Activated CD4-positive, alpha-beta T cell treated with anti-CD3 and anti-CD28 coated beads, Interleukin-2, Interleukin-6, amounts not matched to agents 100 ng/mL and 50 ng/mL, durations not matched to agents 16 hours and 8 hours (primary cell): ENCODE measurements around the gene SF3B2.
"Not testable (repeated sequence)": the region's sequence is repeated elsewhere in the genome, so short reads cannot be mapped to it uniquely, and the experiment has no call there.

Source experiments
- DNase-seq: peaks from one replicate; pipeline ENCODE4 v3.0.0-alpha.2; 2020

SF3B2 gene

DNA sequence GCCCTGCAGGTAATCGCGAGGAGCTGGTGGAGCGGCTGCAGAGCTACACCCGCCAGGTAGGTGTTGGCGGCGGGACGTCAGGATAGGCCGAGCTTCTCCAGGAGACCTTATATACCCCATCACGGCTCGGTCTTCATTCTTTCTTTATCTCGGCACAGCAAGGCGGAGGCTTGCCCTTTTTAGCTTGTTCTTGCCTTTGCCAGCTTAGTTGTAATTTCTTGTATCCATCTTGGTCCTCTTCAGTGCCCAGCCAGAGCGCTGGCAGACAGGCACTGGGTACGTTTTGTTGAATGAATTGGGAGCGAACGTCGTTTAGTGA, 459 bp downstream of the SF3B2 start:
- no peak for DNase-seq

GRCh38 chr11:66055021-66055420, 2.9 kb downstream of the SF3B2 start:
- DNase-seq = no peak

- DNase-seq = no peak
Observed at GRCh38 chr11:66056501-66056900, 4.3 kb downstream of the SF3B2 start.

GRCh38 chr11:66059966-66060680, 8.0 kb downstream of the SF3B2 start:
- no peak for DNase-seq

DNA sequence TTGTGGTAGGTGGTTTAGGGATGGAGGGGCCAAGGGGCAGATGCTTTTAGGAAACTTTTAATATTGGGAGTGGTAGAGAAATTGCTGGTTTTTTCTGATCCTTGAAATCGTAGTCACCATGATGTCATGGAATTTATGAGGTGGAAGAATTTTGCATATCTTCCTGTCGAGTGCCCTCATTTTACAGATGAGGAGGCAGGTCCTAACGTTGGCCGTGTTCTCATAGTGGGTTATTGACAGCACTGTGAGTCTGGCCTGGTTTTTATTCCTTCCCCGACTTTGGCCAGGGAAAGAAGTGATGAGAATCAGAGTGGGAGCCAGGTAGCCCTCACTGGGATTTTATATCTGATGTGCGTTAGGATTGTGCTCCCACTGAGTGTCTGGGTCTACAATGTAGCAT, 9.1 kb downstream of the SF3B2 start:
- DNase-seq = no peak

- no peak for DNase-seq
Observed at GRCh38 chr11:66062408-66062807, 10.2 kb downstream of the SF3B2 start.

DNA sequence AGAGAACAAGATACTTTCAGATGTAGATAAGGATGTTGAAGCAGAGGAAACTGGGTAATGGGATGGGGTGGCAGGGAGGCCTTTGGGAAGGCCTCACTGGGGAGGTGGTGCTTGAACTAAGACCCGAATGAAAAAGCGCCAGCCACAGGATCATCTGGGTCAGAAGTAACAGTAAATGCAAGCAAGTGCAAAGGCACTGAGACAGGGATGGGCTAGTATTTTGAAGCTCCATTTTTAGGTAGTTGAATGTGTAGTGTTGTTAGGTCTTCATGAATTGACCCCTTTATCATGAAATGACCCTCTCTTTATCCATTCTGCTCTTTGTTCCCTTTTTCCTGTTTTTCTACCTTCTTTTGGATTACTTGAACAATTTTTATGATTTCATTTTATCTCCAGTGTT, 11.7 kb downstream of the SF3B2 start:
- DNase-seq = no peak

DNA sequence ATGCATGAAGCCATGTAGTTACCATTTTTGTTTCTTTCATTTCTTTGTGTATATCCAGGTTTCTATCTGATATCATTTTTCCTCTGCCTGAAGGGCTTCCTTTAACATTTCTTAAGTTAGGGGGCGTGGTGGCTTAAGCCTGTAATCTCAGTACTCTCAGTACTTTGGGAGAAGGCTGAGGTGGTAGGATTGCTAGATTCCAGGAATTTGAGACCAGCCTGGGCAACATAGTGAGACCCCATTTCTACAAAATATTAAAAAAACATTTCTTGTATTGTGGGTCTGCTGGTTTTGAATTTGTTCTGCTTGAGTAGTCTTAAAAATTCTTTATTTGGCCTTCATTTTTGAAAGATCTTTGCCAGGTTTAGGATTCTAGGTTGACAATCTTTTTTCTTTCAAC, 12.4 kb downstream of the SF3B2 start:
- no peak for DNase-seq

DNA sequence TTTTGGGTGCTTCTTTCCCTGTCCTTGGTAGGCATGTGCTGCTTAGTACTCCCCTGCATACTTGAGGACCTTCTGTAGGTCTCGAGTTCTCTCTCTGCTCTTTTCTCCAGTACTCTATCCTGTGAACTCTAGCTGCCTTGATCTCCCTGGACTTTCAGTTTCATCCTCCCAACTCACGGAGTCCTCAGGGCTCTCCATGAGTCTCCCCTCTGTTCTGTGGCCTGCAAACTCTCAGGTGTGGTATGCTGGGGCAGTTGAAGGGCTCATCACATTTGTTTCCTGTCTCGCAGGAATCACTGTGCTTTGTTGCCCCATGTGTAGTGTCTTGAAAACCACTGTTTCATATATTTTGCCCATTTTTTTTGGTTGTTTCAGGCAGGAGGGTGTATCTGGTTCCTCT, 14.6 kb downstream of the SF3B2 start:
- no peak for DNase-seq

GRCh38 chr11:66067640-66068039, 15.5 kb downstream of the SF3B2 start:
- no peak for DNase-seq

DNA sequence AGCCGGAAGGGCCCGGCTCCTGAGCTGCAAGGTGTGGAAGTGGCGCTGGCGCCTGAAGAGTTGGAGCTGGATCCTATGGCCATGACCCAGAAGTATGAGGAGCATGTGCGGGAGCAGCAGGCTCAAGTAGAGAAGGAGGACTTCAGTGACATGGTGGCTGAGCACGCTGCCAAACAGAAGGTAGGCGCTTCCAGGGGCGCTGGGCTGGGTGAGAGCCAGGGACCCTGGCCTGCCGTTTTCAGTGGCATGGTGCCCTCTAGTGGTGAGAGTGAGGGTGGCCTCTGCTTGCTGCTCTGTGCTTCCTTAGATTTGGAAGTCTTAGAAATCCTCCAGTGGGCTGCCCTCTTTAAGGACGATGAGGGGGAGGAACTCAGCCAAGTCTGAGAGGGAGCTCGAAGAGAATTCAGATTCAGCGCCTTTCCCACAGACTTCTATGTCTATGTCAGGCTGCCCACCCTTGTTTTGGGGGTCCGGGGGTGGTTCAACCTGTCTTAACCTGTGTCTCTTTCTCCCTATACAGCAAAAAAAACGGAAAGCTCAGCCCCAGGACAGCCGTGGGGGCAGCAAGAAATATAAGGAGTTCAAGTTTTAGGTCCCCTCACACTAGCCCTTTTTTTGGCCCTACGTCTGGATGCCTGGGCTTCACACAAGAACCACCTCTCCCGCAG, 16.1 kb downstream of the SF3B2 start:
- DNase-seq = peak; percentile 84

- peak; percentile 35 for DNase-seq
Observed at GRCh38 chr11:66068923-66069714, 17.0 kb downstream of the SF3B2 start.

- peak; percentile 86 for DNase-seq
Observed at GRCh38 chr11:66069715-66070603, 17.8 kb downstream of the SF3B2 start, which contains the start of gene PACS1. TSS of gene PACS1 (plus strand) at chr11:66070272. CDS start at chr11:66070487, 215 bp downstream.

DNA sequence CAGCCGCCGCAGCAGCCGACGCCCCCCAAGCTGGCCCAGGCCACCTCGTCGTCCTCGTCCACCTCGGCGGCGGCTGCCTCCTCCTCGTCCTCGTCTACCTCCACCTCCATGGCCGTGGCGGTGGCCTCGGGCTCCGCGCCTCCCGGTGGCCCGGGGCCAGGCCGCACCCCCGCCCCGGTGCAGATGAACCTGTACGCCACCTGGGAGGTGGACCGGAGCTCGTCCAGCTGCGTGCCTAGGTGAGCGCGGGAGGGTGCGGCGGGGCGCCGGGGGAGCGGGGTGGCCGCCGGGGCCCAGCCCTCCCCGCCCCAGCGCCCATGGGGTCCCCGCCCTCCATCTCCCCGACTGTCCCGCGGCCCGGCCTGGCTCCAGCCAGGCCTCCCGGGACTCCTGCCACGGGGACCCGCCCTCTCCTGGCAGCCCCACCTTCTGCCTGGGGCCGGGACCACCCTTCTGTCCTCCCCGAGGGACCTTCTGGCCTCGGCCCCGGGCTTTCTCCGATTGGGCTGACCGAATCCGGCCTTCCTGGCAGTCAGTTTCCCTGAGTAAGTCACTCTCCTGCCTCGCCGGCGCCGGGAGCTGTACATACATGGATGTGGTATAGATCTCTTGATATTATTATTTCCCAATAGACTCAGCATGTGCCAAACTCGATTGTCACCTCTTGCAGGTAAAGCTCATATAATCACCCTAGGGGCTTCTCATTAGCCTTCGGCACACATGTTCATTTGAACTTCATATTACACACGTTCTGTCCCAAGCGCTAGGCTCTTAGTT, 18.6 kb downstream of the SF3B2 start:
- DNase-seq = no peak

DNA sequence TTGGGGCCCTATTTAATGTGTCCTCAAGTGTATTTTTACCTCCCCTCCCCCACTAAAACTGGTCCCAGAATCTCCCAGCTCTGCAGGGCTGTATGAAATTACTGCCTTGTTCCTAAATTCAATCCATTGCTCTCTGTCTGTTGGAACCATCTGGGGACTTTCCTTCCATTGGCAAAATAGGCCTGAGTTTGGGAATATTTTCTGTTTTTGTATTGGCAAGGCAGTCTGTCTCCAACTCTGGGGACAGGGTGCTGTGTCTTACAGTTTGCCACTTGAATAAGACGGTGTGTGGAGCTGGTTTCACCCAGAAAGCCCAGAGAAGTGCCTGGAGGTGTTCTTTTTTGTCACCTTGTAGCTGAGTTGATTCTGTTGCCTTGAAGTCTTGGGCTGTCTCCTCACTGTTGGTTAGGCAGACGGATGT, 19.2 kb downstream of the SF3B2 start:
- DNase-seq = peak; percentile 36

DNA sequence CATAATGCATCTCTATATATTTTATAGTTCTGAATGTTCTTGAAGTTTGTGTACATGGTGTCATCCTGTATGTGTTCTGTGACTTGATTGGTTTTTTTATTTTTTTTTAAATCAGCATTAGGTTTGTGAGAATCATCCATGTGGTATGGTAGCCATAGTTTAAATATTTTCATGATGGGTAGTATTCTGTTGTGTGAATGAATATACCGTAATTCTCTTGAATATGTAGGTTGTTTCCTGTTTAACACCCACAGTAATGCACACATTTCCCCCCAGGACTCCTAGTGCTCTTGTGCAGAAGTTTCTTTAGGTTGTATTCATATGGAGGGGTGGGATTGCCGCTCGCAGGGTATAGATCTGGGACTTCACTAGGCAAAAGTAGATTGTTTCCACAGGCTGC, 19.9 kb downstream of the SF3B2 start:
- no peak for DNase-seq

GRCh38 chr11:66072518-66072917, 20.4 kb downstream of the SF3B2 start:
- DNase-seq = no peak

DNA sequence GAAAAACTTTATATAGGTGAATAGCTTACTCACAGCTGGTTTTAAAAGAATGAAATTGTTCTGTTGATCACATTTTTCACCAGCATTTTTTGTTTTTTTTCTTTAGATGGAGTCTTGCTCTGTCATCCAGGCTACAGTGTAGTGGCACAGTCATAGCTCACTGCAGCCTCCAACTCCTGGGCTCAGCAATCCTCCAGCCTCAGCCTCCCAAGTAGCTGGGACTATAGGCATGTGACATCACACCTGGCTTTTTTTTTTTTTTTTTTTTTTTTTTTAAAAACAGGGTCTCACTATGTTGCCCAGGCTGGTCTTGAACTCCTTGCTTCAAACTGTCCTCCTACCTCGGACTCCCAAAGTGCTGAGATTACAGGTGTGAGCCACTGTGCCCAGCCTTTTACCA, 21.5 kb downstream of the SF3B2 start:
- no peak for DNase-seq

- DNase-seq = no peak
Observed at GRCh38 chr11:66075273-66075672, 23.1 kb downstream of the SF3B2 start.

DNA sequence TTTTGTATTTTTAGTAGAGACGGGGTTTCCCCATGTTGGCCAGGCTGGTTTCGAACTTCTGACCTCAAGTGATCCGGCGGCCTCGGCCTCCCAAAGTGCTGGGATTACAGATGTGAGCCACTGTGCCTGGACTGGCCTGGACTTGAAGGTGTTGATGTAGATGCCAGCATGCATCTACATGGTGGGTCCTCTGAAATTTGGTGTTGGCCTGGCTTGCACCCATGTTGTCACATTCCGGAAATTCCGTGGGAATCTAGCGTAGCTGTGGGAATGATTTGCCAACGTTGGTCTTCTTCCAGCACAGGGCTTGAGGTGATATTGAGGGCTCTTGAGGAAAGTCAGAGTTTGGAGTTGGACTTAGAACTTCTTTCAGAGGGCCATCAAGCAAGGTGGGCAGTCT, 24.4 kb downstream of the SF3B2 start:
- DNase-seq = no peak

- no peak for DNase-seq
Observed at GRCh38 chr11:66077927-66078326, 25.8 kb downstream of the SF3B2 start.

- DNase-seq = not testable (repeated sequence)
Observed at GRCh38 chr11:66078949-66079348, 26.8 kb downstream of the SF3B2 start.
